Activated T-helper 1 cell treated with Interleukin-2 at 50 U/mL for 16 hours (primary cell): ENCODE measurements around the gene PRAF2.

Source experiments
- DNase-seq: peaks from one replicate; pipeline ENCODE4 v3.0.0-alpha.2; 2020; ENCODE audit warnings: low read depth

The PRAF2 gene

DNA sequence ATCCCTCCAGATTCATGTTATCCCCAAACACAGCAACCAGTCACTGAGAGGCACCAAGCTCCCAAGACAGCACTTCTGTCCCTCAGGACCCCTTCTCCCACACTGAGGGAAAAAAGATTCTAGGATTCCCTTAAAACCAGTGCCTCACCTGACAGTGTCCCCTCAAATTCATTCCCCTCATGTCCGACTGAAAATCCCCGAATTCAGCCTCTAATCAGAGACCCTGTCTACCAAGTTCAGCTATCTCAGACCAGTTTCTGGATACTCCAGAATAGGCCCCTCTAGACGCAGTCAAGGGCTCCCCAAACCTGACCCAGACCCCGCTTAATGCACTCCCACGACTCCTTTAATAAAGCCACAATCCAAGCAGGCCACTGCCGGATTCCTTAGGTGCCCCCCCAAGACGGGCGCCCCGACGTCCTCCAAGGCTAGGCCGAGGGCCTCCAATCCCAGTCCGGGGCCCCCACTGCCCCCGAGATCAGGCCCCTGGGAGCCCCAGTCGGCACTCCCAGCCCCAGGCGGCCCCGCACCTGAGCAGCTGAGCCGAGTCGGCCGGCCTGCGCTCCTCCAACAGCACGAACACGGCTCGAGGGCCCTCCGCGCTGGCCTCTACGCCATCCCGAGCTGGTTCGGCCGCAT is 31.1 kb downstream of the PRAF2 start:
- no peak for DNase-seq

DNA sequence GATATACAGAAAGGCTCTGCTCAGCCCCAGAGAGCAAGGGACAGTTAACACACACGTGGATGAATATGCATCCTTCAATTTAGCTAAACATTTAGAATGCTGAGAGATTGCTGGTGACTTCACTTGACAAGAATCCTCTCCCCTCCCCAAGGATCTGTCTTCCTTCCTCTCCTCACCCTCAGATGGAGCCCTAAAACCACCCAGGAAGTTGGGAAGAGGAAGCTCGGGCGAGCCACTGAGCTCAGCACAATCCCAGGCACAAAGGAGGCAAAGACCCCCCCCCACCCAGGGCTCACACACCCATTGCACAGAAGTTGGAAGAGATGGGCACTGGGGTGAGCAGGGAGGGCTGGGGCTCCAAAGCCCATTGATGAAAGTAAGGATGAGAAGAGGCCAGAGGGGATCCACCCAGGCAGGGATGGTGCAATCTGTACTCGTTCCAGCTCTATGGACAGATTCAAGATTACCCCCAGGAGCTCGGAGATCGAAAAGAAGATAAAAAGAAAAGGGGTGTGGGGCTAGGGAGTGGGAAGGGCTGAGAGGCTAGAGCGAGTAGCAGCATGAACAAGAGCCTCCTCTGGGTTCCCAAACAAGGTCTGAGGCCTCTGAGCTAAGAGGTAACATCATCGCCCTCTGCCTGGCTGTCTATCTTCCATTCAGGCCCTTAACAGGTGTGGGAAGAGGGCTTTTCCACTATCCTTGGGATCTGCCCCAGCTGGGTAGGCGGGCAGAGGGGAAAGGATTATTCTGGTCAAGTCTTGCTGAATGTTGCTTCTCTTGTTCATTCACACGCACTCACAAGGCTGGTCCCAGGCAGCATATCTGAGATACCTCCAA is 31.8 kb downstream of the PRAF2 start:
- no peak for DNase-seq

- DNase-seq, result no peak
Observed at GRCh38 chrX:49040376-49040955, 33.3 kb downstream of the PRAF2 start.

GRCh38 chrX:49039598-49040375 is 34.0 kb downstream of the PRAF2 start:
- peak; percentile 9 for DNase-seq

DNA sequence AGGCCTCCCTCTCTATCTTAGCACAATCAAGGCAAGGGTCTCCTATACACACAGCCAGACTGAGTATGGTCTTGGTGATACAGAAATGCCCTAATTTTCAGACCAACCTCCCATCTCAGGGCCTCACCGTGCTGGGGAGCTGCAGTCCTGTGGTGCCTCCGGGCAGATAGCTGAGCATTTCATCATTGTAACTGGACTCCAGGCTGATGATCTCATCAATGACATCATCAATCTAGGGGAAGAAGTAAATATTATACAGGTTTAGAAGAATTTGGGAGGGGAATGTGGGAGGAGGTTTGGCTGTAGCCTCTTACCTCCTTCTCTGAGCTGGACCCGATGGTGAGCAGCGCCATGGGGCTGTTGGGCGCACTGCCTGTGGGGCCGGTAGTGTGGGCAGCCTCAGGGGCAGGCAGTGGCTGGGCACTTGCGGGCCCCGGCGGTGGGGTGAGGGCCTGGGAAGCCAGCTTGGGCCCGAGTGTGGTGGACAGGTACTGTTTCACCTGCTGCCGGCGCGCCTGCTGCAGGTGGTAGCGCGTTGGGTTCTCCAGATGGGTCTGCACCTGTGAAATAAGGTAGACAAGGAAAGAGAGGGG is 35.8 kb downstream of the PRAF2 start:
- DNase-seq, result no peak

GRCh38 chrX:49030283-49030682 is 43.5 kb downstream of the PRAF2 start:
- no peak for DNase-seq

DNA sequence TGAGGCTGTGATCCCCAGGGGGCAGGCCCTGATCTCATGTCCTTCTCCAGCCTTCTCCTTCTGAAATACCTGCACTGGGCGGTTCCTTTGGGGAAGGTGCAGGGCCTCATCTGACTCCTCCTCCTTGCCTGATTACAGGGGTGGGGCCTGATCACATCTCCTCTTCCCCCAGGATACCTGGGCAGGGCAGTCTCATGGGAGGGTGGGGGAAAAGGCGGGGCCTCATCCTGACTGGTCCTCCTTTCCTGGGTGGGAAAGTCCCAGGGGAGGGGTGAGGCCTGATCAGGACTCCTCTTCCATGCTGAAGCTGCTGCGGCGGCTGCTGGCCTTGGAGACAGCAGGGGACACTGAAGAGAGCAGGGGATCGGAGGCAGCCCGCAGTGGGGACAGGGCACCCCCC is 43.9 kb downstream of the PRAF2 start:
- DNase-seq, result no peak
